Neuronal stem cell (in vitro differentiated cells): ENCODE data around the gene ZFHX3.

Experiments
- DNase-seq: peaks from one replicate; pipeline ENCODE4 v3.0.0-alpha.2; 2013; ENCODE audit warnings: low spot score
- H2AFZ ChIP-seq: one replicate; pipeline ENCODE4 v1.6.1; 2013; ENCODE audit warnings: mild to moderate bottlenecking, low read length, inconsistent platforms
- H2AK5ac ChIP-seq: 2 replicates; pipeline ENCODE4 v1.6.1; 2013; ENCODE audit warnings: low read depth, mild to moderate bottlenecking, inconsistent platforms, low read length, moderate library complexity, mixed read lengths
- H2BK120ac ChIP-seq: 2 replicates; pipeline ENCODE4 v1.6.1; 2013; ENCODE audit warnings: low read depth, mild to moderate bottlenecking, inconsistent platforms, low read length, moderate library complexity, mixed read lengths
- H2BK12ac ChIP-seq: one replicate; pipeline ENCODE4 v1.6.1; 2013; ENCODE audit warnings: low read length, inconsistent platforms
- H2BK15ac ChIP-seq: 2 replicates; pipeline ENCODE4 v1.6.1; 2013; ENCODE audit warnings: mild to moderate bottlenecking, low read length, inconsistent platforms, mixed read lengths
- H2BK5ac ChIP-seq: one replicate; pipeline ENCODE4 v1.6.1; 2013; ENCODE audit warnings: inconsistent platforms, mild to moderate bottlenecking, low read length, moderate library complexity
- H3K14ac ChIP-seq: one replicate; pipeline ENCODE4 v1.6.1; 2013; ENCODE audit warnings: low read length, inconsistent platforms
- H3K18ac ChIP-seq: 2 replicates; pipeline ENCODE4 v1.6.1; 2013; ENCODE audit warnings: low read length, inconsistent platforms
- H3K23ac ChIP-seq: 2 replicates; pipeline ENCODE4 v1.6.1; 2013; ENCODE audit warnings: low read depth, mild to moderate bottlenecking, mixed read lengths, low read length, inconsistent platforms; ENCODE audit not compliant: poor library complexity
- H3K27ac ChIP-seq: replicated peaks from 3 replicates; pipeline ENCODE4 v1.5.1; 2013; ENCODE audit warnings: low read length, inconsistent platforms
- H3K27me3 ChIP-seq, 3 experiments: 2 replicates each; pipeline ENCODE4 v1.6.1; 2013; ENCODE audit warnings: low read length in 3 of 3, mild to moderate bottlenecking in 2 of 3, inconsistent platforms in 1 of 3, low read depth in 1 of 3, mixed read lengths in 1 of 3, moderate library complexity in 1 of 3; ENCODE audit not compliant: control insufficient read depth in 3 of 3, insufficient read depth in 3 of 3
- H3K36me3 ChIP-seq, 2 donors: replicated peaks in 1 of 2; 2 replicates each; pipeline ENCODE4 v1.6.1; 2013; ENCODE audit warnings: low read length in 2 of 2; ENCODE audit not compliant: control insufficient read depth in 2 of 2, insufficient read depth in 2 of 2
- H3K4ac ChIP-seq: 2 replicates; pipeline ENCODE4 v1.6.1; 2013; ENCODE audit warnings: inconsistent platforms, mild to moderate bottlenecking, low read length, moderate library complexity
- H3K4me1 ChIP-seq, 2 donors: 1 replicate in 1 of 2; 2 replicates in 1 of 2; pipeline ENCODE4 v1.6.1; 2013; ENCODE audit warnings: low read length in 2 of 2, low read depth in 1 of 2; ENCODE audit not compliant: control insufficient read depth in 2 of 2, insufficient read depth in 1 of 2
- H3K4me2 ChIP-seq: one replicate; pipeline ENCODE4 v1.6.1; 2013; ENCODE audit warnings: mild to moderate bottlenecking, low read length, inconsistent platforms; ENCODE audit not compliant: insufficient read depth, poor library complexity, severe bottlenecking
- H3K4me3 ChIP-seq, 2 donors: 2 replicates each; pipeline ENCODE4 v1.5.1; 2013; ENCODE audit warnings: low read length in 2 of 2, mild to moderate bottlenecking in 2 of 2, inconsistent platforms in 1 of 2, moderate library complexity in 1 of 2
- H3K79me1 ChIP-seq: one replicate; pipeline ENCODE4 v1.6.1; 2013; ENCODE audit warnings: low read depth, mild to moderate bottlenecking, inconsistent platforms, low read length, moderate library complexity
- H3K9ac ChIP-seq: one replicate; pipeline ENCODE4 v1.6.1; 2013; ENCODE audit warnings: mild to moderate bottlenecking, low read depth, low read length, inconsistent platforms; ENCODE audit not compliant: poor library complexity
- H3K9me3 ChIP-seq, 2 donors: replicated peaks in 1 of 2; 2 replicates each; pipeline versions ENCODE3 to v1.6.1; 2013; ENCODE audit warnings: low read length in 2 of 2, mild to moderate bottlenecking in 2 of 2, inconsistent platforms in 1 of 2, low read depth in 1 of 2, mixed read lengths in 1 of 2, moderate library complexity in 1 of 2; ENCODE audit not compliant: control insufficient read depth in 2 of 2, insufficient read depth in 1 of 2
- H4K8ac ChIP-seq: one replicate; pipeline ENCODE4 v1.6.1; 2013; ENCODE audit warnings: low read depth, mild to moderate bottlenecking, inconsistent platforms, low read length, moderate library complexity
- H4K91ac ChIP-seq: one replicate; pipeline ENCODE4 v1.6.1; 2013; ENCODE audit warnings: low read length, low read depth, mild to moderate bottlenecking, inconsistent platforms; ENCODE audit not compliant: poor library complexity
- WGBS, 2 donors: extraction: QIAGEN DNeasy Blood & Tissue Kit; methylation state at CpG; one replicate each; pipeline ENCODE4 v1.1.7; 2013; ENCODE audit warnings: missing lambda C conversion rate in 2 of 2, mixed read lengths in 1 of 2; ENCODE audit not compliant: insufficient read length in 2 of 2, insufficient replicate concordance in 1 of 2; ENCODE audit errors: extremely low coverage in 2 of 2; 5-methylcytosine and 5-hydroxymethylcytosine counted together

The ZFHX3 gene

DNA sequence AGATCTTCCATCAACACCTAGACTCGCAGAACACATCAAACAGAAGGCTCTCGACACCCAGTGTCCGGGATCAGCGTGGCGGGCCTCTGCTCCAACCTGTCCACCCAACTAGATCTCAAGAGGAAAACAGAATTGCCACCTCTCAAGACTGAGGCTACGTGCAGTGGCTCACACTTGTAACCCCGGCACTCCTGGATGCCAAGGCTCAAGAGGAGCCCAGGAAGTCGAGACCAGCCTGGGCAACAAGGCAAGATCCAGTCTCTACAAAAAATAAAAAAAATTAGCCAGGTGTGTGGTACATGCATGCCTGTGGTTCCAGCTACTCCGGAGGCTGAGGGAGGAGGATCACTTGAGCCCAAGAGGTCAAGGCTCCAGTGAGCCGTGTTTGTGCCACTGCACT lies 132.6 kb downstream of the ZFHX3 start:
- peaks cover 0 to 10% of the 10 kb centered on the region in 2 donors for H3K4me1 ChIP-seq
- no peak overlapping the region for H4K91ac ChIP-seq
- no peaks in the 10 kb centered on the region for H3K9me3 ChIP-seq
- H2BK15ac ChIP-seq: no peak overlapping the region
- H2BK120ac ChIP-seq: no peak overlapping the region
- H3K4me3 ChIP-seq: no peak overlapping the region
- no CpG with 5 or more reads among the region's 10 CpGs for WGBS, 2 donors
- no peak overlapping the region for H3K9ac ChIP-seq
- H3K36me3 ChIP-seq: peaks cover 0 to 24% of the 10 kb centered on the region in 2 donors
- no peak overlapping the region for H3K4me2 ChIP-seq
- H3K4ac ChIP-seq: no peak overlapping the region
- no peak overlapping the region for H3K18ac ChIP-seq
- H3K14ac ChIP-seq: no peak overlapping the region
- H3K27ac ChIP-seq: no peak overlapping the region
- DNase-seq: no peak
- no peaks in the 10 kb centered on the region for H3K79me1 ChIP-seq
- H3K27me3 ChIP-seq: no peaks in the 10 kb centered on the region
- H3K23ac ChIP-seq: no peak overlapping the region
- no peak overlapping the region for H2AK5ac ChIP-seq
- H2BK5ac ChIP-seq: no peak overlapping the region
- no peak overlapping the region for H4K8ac ChIP-seq
- H2BK12ac ChIP-seq: no peak overlapping the region
- no peak overlapping the region for H2AFZ ChIP-seq

DNA sequence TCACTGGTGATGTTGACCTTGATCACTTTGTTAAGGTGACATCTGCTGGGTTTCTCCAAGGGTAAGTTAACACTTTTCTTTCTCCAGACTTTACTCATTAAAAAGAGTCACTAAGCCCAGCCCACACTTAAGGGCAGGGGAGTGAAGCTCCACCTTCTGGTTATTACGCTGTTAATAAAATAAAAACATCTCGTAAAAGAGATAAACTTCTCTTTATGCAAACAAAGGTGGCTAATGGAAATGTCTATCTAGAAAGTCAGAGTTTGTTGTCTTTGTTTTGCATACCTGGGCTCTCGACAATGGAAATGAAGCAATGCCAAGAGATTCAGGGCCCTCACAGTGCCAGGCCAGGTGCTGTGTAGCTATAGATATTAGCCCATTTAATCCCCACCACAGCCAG lies 134.4 kb downstream of the ZFHX3 start:
- no peak overlapping the region for H3K4me3 ChIP-seq

DNA sequence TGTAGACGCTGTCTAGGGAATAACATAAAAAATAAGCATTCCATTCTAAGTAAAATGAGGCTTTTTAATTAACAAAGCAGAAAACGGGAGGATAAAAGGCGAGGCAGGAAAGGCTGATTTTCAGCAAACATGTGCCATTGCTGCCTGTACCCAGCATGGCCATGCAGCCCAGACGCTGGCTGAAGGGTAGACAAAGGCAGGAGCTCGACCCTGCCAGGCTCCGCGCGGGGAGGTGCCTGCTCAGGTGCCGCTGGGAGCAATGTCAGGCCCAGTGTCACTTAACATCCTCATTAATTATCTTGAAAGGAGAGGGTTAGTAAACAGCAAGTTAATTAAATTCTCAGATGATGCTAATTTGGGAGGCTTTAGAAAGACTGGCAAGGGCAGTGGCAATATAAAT lies 136.0 kb downstream of the ZFHX3 start:
- peaks cover 0 to 13% of the 10 kb centered on the region in 2 donors for H3K4me1 ChIP-seq
- H3K27me3 ChIP-seq: no peaks in the 10 kb centered on the region
- no peak overlapping the region for H2BK120ac ChIP-seq
- no peak overlapping the region for H2BK5ac ChIP-seq
- no peak overlapping the region for H4K91ac ChIP-seq
- no peak for DNase-seq
- no peak overlapping the region for H3K9ac ChIP-seq
- no peaks in the 10 kb centered on the region for H3K79me1 ChIP-seq
- no peak overlapping the region for H2AFZ ChIP-seq
- H3K27ac ChIP-seq: no peak overlapping the region
- no peak overlapping the region for H3K14ac ChIP-seq
- no peak overlapping the region for H2BK15ac ChIP-seq
- H3K9me3 ChIP-seq: no peaks in the 10 kb centered on the region
- H3K18ac ChIP-seq: peak overlapping the region; percentile 58
- no peak overlapping the region for H4K8ac ChIP-seq
- H3K4me2 ChIP-seq: no peak overlapping the region
- no peak overlapping the region for H3K4me3 ChIP-seq
- no peak overlapping the region for H3K23ac ChIP-seq
- H3K4ac ChIP-seq: no peak overlapping the region
- H3K36me3 ChIP-seq: peaks cover 0 to 33% of the 10 kb centered on the region in 2 donors
- H2BK12ac ChIP-seq: no peak overlapping the region
- H2AK5ac ChIP-seq: no peak overlapping the region
- no CpG with 5 or more reads among the region's 9 CpGs for WGBS, 2 donors

More for the DNA sequence above, 134.4 kb downstream of the ZFHX3 start:
- Histone ChIP-seq H3K4me1 (peaks cover 0 to 13% of the 10 kb centered on the region in 2 donors), H2AFZ (no peak overlapping the region), H3K14ac (no peak overlapping the region), H3K9me3 (no peaks in the 10 kb centered on the region), H3K4ac (no peak overlapping the region), H3K18ac (no peak overlapping the region), H3K4me2 (no peak overlapping the region), H3K27me3 (no peaks in the 10 kb centered on the region), H3K9ac (no peak overlapping the region), H2BK15ac (no peak overlapping the region), H4K8ac (no peak overlapping the region), H2AK5ac (no peak overlapping the region), H4K91ac (no peak overlapping the region), H2BK120ac (no peak overlapping the region), H2BK5ac (no peak overlapping the region), H3K36me3 (peaks cover 0 to 33% of the 10 kb centered on the region in 2 donors), H3K27ac (no peak overlapping the region), H3K79me1 (no peaks in the 10 kb centered on the region), H2BK12ac (no peak overlapping the region), H3K23ac (no peak overlapping the region)
- no CpG with 5 or more reads among the region's 3 CpGs for WGBS, 2 donors
- DNase-seq: no peak

DNA sequence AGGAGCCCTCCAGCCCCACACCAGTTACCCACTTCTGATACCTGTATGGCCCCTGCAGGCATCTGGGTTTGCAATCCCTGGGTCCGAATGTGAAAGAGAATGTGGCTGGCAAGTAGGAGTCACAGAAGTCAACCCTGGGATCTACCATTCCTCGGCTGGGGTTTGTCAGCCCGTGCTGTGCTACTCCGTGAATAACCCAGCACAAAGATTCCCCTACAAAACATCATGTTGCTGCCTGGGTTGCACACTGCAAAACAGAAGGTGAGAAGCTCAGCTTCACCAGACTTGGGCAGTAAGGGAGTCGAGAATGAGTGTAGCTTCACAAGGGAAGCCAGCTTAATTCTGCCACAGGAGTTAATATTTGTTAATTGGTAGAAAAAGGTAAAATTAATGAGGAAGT lies 137.1 kb downstream of the ZFHX3 start:
- Histone ChIP-seq H3K9me3 (no peaks in the 10 kb centered on the region), H2BK15ac (no peak overlapping the region), H3K23ac (no peak overlapping the region), H2AFZ (no peak overlapping the region), H3K18ac (no peak overlapping the region), H2AK5ac (no peak overlapping the region), H3K4me1 (peaks cover 0 to 13% of the 10 kb centered on the region in 2 donors), H3K4me2 (no peak overlapping the region), H2BK12ac (no peak overlapping the region), H3K27ac (no peak overlapping the region), H3K4me3 (no peak overlapping the region), H4K91ac (no peak overlapping the region), H3K36me3 (peaks cover 0 to 33% of the 10 kb centered on the region in 2 donors), H4K8ac (no peak overlapping the region), H2BK120ac (no peak overlapping the region), H3K27me3 (no peaks in the 10 kb centered on the region), H3K9ac (no peak overlapping the region), H3K4ac (no peak overlapping the region), H3K14ac (no peak overlapping the region), H3K79me1 (no peaks in the 10 kb centered on the region), H2BK5ac (no peak overlapping the region)
- DNase-seq: no peak
- no CpG with 5 or more reads among the region's 5 CpGs for WGBS, 2 donors
